HL-60/S4 treated with retinoic acid at 250 ng/mL for 4 days and 3 days (cell line): ENCODE measurements around the gene ALPL.

Experiments used
- in situ Hi-C: fragments of 300-500 bp; cut with MboI; formaldehyde crosslinking; loops from 2 replicates; pipeline ENCODE4 v1.7.0; 2022; ENCODE audit warnings: low sequenced_read_pairs

The ALPL gene

DNA sequence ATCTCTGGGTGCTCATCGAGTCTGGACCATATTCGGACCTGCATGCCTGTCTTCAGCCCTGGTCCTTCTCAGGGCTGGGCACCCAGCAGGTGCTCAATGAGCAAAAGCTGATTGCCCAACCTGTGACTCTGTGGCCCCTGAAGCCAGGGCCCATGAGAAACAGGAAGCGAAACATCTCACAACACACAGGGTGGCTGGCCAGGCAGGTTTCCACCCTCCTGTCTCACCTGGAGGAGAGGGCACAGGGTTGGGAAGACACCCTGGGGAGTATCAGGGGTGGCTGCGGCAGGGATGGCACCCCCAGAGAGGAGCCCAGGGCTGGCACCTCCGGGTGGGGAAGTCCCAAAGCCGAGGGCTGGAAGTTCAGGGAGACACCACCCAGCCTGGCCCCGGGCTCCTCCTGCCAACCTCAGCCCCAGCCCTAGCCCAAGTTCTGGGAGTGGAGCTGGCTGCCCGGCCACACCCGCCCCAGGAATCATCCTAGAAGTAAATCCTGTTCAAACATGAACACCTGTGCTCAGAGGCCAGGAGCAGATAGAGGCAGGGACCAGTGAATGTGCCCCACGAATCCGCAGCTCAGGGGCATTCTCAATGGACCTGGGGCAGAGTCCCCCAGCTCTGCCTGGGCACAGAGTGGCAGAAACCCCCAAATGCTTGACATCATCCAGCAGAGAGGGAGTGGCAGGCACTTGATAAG lies 105.3 kb downstream of the ALPL start:
- in situ Hi-C loops, result no loop called here

DNA sequence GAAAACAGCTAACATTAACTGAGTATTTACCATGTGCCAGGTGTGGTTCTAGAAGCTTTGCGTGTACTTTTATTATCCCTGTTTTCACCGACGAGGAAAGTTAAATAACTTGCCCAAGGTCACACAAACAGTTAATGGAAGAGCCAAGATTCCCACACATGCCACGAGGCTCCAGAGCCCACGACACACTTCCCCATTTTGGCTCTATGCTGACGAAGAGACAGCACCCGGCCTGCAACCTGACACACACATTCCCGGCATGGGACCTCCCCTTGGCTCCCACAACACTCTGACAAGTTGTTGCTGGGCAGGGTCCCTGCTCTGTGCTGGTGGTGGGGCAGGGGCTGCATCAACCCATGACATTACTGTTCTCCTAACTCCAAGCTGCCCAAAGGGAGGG lies 107.1 kb downstream of the ALPL start:
- in situ Hi-C loops, result no loop called here

DNA sequence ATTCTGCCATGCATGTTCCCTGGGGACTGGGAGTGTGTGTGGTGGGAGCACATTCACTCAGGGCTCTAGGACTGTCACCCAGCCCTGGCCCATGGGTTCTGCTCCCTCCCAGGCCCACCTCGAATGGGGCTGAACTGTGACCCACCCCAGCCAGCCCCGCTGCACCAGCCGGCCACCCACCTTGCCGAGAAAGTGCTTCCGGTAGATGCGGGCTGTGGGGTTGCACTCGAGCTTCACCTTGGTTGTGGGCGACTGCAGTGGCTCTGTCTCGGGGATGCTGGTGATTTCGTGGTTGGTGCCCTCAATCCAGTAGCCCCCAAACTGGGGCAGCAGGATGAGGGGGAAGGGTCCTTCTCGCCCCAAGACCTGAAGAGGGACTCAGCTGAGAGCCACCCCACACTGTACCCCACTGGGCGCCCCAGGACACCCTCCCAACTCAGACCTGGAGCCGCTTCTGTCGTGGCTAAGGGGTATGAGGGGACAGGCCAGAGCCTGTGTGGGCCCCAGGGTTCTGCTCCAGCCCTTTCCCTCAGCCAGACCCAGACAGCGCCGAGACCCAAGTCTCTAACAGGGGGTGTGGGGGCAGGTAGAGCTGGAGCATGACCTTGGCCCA lies 108.0 kb downstream of the ALPL start:
- in situ Hi-C loops, result no loop called here

DNA sequence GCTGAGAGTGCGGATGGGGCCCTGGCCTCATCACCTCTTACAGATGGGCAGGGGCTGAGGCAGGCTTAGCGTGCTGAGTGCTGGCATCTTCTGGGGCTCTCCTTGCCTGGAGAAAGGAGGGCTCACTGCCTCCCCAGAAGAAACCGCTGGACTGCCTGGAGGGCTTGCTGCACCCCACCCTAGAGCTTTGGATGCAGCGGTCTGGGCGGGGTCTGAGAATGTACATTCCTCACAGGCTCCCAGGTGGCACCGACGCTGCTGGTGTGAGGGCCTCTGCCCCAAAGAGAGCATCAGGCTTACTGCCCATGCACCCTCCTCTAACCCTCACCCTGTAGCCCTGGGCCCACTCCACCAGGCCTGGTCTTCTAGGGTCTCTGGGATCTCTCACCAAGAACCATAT lies 108.8 kb downstream of the ALPL start:
- in situ Hi-C loops, result no loop called here

GRCh38 chr1:21618561-21619374 lies 109.5 kb downstream of the ALPL start:
- in situ Hi-C loops, result no loop called here

- in situ Hi-C loops, result no loop called here
Measured at GRCh38 chr1:21619375-21619947, 110.2 kb downstream of the ALPL start.

DNA sequence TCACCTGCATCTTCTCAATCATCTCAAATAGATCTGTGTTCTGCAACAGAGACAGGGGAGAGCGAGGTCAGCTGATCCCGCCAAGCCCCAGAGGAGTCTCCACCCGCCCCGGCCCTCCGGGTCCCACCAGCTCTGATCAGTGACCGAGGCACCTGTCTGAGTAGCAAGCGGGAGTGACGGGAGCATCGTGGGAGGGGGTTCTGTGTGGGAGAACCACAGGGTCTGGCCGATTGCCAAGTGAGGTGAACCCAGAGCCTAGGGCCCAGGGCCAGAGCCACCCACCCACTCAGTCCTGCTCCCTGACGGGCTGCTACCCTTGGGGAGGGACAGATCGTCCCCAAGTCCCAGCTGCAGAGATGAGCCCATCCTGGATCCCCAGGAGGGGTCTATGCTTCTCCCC lies 110.8 kb downstream of the ALPL start:
- in situ Hi-C loops, result no loop called here

DNA sequence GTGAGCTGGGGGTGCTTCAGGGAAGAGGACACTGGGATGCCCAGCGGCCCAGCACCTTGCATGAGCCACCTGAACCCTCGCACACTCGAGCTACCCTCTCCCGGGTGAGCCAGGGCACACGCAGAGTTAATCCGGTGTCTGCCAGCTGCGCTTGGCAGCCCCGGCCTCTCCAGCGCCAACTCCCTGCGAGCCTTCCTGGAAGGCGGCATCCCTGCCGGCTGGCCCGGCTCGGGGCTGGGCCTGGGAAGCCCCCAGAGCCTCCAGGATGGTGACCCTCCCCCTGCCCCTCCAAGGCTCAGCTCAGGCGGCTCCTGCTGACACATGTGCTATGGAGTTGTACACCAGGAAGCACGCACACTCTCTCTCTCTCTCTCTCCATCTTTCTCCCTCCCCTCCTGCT lies 111.3 kb downstream of the ALPL start:
- in situ Hi-C loops, result no loop called here

GRCh38 chr1:21621051-21621450 lies 111.8 kb downstream of the ALPL start:
- in situ Hi-C loops, result no loop called here

GRCh38 chr1:21621761-21622436 lies 112.7 kb downstream of the ALPL start:
- in situ Hi-C loops, result no loop called here

DNA sequence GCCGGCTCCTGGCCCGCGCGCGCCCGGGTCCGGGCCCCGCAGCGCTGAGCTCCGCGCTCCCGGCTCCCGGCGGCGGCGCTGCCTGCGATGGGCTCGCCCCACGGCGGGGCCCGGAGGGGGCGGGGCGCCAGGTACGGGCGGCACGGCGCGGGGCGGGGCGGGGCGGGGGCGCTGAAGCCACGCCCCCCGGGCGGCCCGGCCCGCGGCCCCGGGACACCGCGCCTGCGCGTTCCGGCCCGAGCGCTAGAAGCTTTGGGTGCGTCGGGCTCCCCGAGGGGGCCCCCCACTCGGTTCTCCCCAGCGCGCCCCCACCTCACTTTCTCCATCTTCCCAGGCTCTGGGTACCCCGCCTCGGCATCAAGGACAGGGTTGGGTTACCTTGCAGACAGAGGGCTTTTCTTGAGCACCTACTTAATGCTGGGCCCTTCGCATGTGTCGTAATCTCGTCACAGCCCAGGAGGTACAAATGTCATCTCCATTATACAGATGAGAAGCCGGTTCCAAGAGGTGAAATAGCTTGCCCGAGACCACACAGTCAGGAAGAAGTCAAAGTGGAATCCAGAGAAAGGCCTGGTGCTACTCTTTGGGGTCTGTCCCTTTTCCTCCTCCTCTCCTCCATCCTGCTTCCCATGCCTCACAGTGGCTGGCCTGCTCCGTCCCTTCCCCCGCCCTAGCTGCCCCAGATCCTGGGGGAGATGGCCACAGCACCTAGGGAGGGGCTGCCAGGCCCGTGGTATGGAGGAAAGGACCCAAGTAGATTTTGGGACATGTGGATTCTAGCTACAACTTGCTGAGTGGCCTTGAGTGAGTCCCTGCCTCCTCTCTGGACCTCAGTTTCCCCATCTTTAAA lies 113.5 kb downstream of the ALPL start:
- in situ Hi-C loops, result no loop called here

DNA sequence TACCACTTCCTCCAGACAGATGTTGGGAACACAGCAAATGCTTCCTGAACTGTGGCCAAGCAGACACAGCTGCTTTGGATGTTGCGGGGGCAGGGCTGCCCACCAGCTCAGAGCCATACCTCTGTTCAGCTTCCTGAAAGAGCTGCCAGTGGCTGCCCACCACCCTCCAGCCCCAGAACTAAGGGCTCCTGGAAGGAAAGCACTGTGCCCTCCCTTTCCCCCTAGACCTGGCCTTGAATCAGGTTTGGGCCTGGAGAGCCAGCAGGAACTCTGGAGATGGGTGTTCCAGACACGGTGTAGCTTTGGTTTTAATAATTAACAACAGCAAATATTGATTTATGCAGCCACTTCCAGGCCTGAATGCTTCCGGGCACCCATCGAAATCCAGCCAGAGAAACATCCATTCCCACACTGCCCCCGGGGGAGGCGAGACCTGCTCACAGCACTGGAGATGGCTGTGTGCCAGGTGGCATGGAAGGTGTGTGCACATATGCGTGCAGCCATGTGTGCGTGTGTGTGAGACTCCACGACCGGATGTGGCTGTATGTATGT lies 114.3 kb downstream of the ALPL start:
- in situ Hi-C loops, result no loop called here

GRCh38 chr1:21624571-21625389 lies 115.6 kb downstream of the ALPL start:
- in situ Hi-C loops, result no loop called here

DNA sequence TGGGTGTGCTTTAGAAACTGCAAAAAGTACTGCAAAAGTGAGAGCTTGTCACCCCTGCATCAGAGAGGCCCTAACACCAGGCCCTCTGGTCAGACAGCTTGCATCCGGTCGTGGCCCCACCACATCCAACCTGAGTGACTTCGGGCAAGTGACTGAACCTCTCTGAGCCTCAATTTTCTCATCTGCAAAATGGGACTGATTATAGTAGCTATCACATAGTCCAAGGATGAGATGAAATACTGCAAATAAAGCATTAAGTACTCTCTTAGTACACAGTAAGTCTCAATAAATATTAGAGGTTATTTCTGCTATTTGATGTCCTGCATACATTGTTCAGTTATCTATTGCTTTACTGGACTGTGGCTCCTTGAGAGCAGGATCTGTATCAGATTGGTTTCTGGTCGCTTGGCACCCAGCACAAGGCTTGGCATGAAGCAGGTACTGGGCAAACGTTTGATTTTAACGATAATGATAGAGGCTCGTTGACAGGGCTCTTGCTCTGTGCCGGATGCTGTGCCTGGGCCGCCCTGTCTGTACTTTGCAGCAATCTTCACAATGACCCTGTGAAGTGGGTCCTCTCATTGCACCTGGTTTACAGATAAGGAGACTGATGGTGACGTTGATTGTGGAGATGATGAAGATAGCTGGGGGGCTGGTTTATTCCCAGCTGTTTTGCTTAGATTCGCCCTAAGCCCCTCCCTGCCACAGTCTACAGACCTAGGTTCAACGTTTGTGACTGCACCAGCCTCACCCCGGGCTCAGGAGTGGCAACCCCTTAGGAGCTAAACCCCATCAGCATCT lies 116.4 kb downstream of the ALPL start:
- in situ Hi-C loops, result no loop called here

DNA sequence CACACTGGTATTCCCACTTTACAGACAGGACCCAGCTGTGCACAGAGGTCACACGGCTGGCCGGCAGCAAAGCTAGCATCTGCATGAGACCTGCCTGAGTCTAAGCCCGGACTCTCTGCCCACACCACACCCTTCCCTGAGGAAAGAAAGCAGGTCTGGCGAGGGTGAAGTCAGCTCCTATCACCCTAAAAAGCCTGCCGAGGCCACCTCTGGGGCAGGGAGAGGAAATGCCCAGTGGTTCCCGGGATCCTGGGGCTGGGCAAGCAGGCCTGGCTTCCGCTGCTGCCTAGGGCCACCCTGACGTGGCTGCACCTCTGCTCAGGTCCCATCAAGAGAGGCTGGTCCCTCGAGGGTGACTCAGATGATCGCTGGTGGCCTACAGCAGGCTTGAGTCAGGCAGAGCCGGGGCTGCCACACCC lies 117.7 kb downstream of the ALPL start:
- in situ Hi-C loops, result no loop called here
